Bone marrow (tissue), 2 donors: ENCODE results near the gene RYR2.

ENCODE experiments used
- DNase-seq, 2 donors: peaks; one replicate each; lab custom pipeline; 2025; lab: John Stamatoyannopoulos, UW

Gene RYR2

DNA sequence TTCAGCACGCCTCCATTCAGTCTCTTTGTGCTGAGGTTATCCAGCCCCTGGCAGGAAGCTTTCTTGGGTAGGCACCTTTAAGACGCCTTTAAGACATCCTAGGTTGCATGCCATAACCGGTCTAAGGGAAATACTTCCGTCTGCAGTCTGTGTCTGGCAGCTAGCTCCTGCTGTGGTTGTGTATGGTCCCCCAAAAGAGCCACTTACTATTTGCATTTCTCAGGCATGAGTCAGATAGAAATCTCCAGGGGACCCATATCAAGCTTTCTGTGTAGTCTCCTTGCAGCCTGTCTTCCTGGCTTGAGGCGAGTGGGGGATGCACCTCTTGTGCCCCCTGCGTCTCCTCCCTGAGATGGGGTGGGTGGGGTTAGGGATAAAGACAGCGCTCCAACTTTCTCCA, 10.0 kb upstream of the RYR2 start:
- DNase-seq, result no peak

DNA sequence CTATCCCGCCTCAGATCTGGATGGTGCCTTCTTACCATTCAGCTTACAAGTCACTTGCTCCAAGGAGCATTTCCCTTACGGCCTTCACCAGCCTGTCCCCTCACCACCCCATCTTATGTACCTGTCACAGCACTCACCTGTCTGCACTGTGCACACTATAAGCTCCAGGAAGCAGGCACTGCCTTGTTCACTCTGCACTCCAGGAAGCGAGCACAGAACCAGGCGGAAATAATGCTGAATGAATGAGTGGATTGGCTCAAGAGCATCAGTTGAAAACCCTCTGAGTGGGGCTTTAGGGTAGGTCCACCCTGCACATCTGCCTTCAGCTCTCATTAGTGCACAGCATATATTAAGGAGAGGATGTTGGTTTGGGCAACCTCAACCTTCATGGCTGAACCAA, 8.9 kb upstream of the RYR2 start:
- DNase-seq, result no peak

DNA sequence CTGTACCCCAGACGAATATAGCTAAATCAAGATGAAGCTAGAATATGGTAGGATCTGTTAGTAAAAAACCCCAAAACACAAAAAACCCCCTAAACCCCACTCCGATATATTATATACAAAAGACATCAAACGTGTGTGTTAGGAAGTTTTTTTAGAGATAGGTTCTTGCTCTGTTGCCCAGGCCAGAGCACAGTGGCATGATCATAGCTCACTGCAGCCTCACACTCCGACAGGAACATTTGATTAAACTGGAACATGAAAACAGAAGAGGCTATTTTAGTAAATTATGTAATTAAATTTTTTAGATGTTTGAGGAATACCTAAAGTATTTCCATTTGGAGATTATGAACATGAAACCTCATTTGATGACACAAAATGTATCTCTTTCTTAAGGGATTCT, 8.2 kb upstream of the RYR2 start:
- no peak for DNase-seq

GRCh38 chr1:237035759-237036158, 6.2 kb upstream of the RYR2 start:
- DNase-seq, result no peak

DNA sequence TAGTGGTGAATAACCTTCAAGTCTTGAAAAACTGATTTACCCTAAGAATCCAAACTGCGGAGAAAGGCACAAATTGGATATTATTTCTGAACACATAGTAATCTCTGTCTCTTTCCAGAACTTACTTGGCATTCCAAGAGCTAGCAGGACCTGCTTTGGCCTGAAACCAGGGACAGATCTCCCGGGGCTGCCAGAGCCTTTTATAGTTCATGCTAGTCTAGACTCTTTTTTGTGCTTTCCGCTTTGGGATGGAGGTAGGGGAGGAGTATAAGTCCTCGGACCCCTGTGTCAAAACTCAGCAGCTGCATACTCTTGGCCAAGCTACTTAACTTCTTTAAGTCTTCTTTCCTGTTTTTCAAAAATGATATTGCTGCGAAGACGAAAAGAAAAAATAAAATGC, 3.8 kb upstream of the RYR2 start:
- DNase-seq, result no peak

GRCh38 chr1:237040823-237041222, 1.2 kb upstream of the RYR2 start:
- no peak for DNase-seq

DNA sequence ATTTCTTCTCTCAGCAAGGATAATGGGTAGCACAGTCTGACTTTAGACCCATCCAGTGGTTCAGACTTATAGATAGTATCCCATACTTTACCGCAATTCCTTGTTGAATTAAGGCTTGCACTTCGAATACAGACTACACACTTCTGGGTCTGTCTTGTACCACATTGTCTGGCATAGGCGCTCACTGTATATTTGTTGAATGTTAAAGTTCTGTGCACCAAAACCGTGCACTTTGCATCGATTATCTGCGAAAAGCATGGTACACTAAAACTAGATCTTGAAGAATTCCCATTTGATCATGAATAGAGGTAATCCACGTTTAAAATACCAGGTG, 556 bp upstream of the RYR2 start:
- DNase-seq, result no peak

GRCh38 chr1:237042526-237042891, 525 bp downstream of the RYR2 start:
- no peak for DNase-seq

- no peak for DNase-seq
Observed at GRCh38 chr1:237042892-237043576, 1.1 kb downstream of the RYR2 start.

DNA sequence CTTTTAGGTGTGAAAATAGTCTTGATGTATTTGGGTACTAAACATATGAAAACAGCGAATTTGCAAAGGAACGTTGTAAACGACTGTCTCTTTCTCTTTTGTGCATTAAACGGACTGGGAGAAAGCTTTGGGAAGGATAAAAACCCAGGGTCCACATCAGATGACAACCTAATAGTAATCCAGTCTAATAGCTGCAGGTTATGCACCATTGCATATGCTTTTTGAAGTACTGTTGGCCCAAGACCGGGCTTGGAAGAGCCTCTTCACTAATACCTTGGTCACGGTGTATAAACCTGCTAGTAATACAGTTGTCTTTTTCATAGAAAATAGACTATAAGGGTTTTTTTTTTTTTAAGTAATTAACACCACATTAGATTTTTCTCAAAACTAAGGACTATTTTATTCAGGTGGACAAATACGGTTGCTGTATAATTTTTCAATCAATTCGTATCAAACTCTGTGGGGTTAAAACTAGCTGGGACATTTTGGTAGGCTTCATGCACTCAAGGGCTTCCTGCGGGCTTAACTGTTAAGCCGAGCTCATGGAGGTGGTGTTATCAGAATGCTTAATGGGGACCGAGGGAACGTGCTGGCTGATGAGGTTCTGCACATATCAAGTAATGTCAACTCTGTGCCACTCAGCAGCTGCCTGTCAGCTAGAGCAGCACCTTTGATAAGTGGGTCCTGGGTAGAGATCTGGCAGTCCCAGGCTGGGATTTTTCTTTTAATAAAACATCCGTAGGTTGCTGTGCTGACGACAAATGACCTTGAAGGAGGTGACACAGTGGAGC, 2.1 kb downstream of the RYR2 start:
- DNase-seq, result no peak

DNA sequence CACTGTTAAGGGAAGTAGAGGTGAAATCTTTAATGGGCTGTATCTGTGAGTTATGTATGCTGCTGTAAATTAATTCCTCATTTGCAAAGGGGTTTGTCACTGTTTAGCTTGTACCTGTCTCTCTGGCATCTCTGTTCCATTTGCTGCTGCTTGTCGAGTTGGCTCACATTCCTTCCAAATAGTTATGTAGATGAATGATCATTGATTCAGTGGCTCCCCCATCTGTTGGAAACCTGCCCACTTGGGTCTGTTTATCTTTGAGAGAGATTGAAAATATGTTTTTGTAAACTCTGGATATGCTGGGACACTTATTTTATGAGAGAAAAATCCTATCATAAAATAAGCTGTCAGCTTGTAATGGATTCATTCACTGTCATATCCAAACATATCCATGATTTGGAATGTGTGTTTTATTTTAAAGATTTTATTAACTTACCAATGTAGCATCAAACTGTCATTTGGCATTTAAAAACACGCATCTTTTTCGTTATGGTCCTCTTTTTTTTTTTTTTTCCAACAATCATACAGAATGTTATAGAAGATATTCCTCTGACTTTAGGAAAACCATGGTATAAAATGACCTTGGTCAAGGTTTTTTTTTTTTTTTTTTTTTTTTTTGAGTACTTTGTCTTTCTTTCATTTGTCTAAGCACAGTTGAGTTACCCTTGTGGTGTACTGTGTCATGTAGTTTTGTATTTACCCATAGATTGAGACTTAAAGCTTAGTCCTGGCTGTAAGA, 3.5 kb downstream of the RYR2 start:
- no peak for DNase-seq

GRCh38 chr1:237048803-237049202, 6.8 kb downstream of the RYR2 start:
- no peak for DNase-seq

GRCh38 chr1:237050185-237050584, 8.2 kb downstream of the RYR2 start:
- DNase-seq, result no peak

GRCh38 chr1:237050915-237051314, 8.9 kb downstream of the RYR2 start:
- no peak for DNase-seq

GRCh38 chr1:237054313-237054712, 12.3 kb downstream of the RYR2 start:
- DNase-seq, result no peak

GRCh38 chr1:237058470-237058869, 16.5 kb downstream of the RYR2 start:
- no peak for DNase-seq

- no peak for DNase-seq
Observed at GRCh38 chr1:237059244-237059643, 17.3 kb downstream of the RYR2 start.

- DNase-seq, result no peak
Observed at GRCh38 chr1:237062976-237063375, 21.0 kb downstream of the RYR2 start.

DNA sequence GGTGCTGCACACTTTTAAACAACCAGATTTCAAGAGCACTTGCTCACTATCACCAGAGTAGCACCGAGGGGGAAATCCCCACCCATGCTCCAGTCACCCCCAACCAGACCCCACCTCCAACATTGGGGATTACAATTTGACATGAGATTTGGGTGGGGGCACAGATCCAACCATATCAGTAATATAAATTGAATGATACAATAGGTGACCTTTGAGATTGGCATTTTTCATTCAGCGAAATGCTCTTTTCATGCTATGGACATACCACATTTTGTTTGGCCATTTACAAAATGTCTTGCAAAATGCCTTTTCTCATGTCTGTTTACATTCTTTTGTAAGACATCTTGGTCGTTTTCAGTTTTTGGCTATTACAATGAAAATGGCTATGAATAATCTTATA, 23.9 kb downstream of the RYR2 start:
- no peak for DNase-seq

DNA sequence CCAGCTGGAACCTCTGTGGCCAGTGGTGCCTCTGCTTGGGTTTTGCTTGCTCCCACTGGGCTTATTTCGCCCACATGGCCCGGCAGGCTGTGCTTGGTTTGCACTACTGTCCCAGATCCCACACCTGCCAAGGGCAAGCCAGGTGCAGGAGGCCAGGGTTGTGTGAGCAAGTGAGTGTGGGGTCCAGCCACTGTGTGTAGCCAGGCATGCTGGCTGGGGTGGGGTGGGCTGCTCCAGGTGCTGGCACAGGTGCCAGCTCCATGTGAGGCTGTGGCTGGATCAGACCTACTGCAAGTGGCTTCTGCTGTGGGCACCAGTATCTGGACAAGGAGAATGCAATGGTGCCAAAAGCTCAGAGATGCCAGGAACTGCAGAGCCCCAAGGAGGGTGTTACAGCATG, 28.5 kb downstream of the RYR2 start:
- no peak for DNase-seq

DNA sequence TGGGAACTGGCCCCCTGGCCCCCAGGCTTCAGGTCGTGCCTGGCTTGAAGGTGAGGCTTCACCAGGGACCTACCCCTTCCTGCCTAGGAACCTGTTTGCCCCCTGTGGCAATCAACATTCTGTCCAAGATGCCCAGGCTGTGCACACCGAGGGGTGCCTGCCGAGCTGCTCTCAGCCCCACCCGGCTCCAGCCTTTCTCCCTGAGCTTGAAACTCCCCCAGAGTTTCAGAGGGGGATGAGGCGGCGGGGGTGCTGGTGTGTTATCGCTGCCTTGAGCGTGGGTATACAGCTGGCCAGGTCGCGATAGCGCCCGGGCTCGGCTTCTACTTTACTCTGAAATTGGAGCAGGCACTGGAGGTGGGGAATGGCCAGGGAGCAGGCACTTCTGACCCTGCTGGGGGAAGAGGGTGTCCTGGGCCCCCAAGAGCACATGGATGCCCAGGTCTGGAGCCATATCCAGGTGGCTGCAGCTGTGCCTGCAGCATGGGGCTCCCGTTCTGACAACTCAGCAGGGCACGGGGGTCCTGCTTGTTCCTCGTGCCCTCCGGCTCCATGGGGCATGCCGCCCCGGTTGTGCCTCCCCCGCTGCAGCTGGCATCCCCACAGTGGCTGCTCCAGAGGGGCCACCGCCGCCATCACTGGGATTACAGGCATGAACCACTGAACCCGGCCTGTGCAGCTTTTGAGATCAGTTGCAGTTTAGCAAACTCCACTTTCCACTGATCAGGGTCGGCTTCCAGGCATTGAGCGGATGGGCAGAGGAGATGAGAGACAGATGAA, 29.8 kb downstream of the RYR2 start:
- no peak for DNase-seq

GRCh38 chr1:237074371-237075117, 32.6 kb downstream of the RYR2 start:
- no peak for DNase-seq
